ENCODE measurements around the gene CES4A.
A peak's percentile ranks its signal among the peaks of the same experiment; 100 is the strongest.
"Not testable (repeated sequence)": the region's sequence is repeated elsewhere in the genome, so short reads cannot be mapped to it uniquely, and the experiment has no call there.

CES4A gene

GRCh38 chr16:67024384-67025209, 36.2 kb downstream of the CES4A start:
- no peak for DNase-seq

GRCh38 chr16:67025210-67025550, 36.8 kb downstream of the CES4A start:
- DNase-seq = no peak

- no peak for DNase-seq
Measured at GRCh38 chr16:67026570-67026969, 38.2 kb downstream of the CES4A start.

- no peak for DNase-seq
Measured at GRCh38 chr16:67027046-67027445, 38.7 kb downstream of the CES4A start.

GRCh38 chr16:67028167-67028695, 39.8 kb downstream of the CES4A start:
- no peak for DNase-seq

GRCh38 chr16:67028696-67029253, 40.4 kb downstream of the CES4A start, which contains the start of gene CBFB:
Gene CBFB, plus strand, starts transcription at chr16:67029149. Its CDS starts 259 bp downstream, at chr16:67029408.
- peak; percentile 93 for DNase-seq

- DNase-seq = peak; percentile 78
Measured at GRCh38 chr16:67029254-67030096, 41.1 kb downstream of the CES4A start.

GRCh38 chr16:67030221-67030962, 42.0 kb downstream of the CES4A start:
- DNase-seq = no peak

- DNase-seq = no peak
Measured at GRCh38 chr16:67034487-67034886, 46.1 kb downstream of the CES4A start.

- DNase-seq = no peak
Measured at GRCh38 chr16:67035364-67035763, 47.0 kb downstream of the CES4A start.

- DNase-seq = no peak
Measured at GRCh38 chr16:67036323-67036741, 47.9 kb downstream of the CES4A start.

GRCh38 chr16:67039260-67040020, 51.1 kb downstream of the CES4A start:
- no peak for DNase-seq

GRCh38 chr16:67040166-67040565, 51.8 kb downstream of the CES4A start:
- DNase-seq = no peak

- DNase-seq = no peak
Measured at GRCh38 chr16:67040906-67041305, 52.5 kb downstream of the CES4A start.

GRCh38 chr16:67041520-67041919, 53.1 kb downstream of the CES4A start:
- not testable (repeated sequence) for DNase-seq

- no peak for DNase-seq
Measured at GRCh38 chr16:67043420-67043819, 55.0 kb downstream of the CES4A start.

GRCh38 chr16:67050796-67051195, 62.4 kb downstream of the CES4A start:
- DNase-seq = no peak

- DNase-seq = no peak
Measured at GRCh38 chr16:67052399-67052798, 64.0 kb downstream of the CES4A start.

GRCh38 chr16:67053767-67054334, 65.5 kb downstream of the CES4A start:
- DNase-seq = no peak

- no peak for DNase-seq
Measured at GRCh38 chr16:67054901-67055300, 66.5 kb downstream of the CES4A start.

GRCh38 chr16:67055712-67056487, 67.5 kb downstream of the CES4A start:
- peak; percentile 30 for DNase-seq
